ENCODE measurements around the gene BCAS3.

The BCAS3 gene

DNA sequence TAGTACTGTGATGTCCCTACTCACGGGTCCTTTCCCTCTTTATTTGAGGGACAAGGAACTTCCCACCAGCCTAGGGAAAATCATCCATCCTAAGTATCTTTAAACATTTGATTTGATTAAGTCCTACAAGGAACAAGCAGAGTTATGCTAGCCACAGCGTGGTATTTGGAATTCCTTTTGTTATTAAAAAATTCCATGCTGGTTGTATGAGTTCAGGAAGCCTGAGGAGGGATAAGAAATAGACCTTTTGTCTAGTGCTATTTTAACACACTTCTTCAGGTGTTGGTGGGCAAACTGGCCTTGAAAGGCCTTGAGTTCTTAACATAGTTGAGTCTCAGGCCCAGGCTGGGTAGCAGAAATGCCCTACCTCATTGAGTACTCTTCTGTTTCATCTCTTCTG lies 616.6 kb downstream of the BCAS3 start:
- Histone ChIP-seq H3K27me3 (replicated peaks in 2 of 5; ENCODE audit: control insufficient read depth in 4 of 5, insufficient read depth in 5 of 5, low read length in 4 of 5) (no peaks in the 10 kb centered on the region), H3K4me1 (ENCODE audit: control extremely low read depth in 1 of 4, control insufficient read depth in 4 of 4, insufficient read depth in 4 of 4, low read length in 3 of 4) (no peaks in the 10 kb centered on the region), H3K27ac (ENCODE audit: insufficient read depth in 1 of 2, low read depth in 1 of 2, low read length in 2 of 2, poor library complexity in 1 of 2, severe bottlenecking in 2 of 2) (no peak overlapping the region), H3K4me3 (ENCODE audit: control insufficient read depth in 1 of 7, extremely low read depth in 1 of 7, insufficient read depth in 4 of 7, low read depth in 2 of 7, low read length in 6 of 7) (no peak overlapping the region), H3K9me3 (ENCODE audit: control extremely low read depth in 1 of 5, control insufficient read depth in 4 of 5, insufficient read depth in 2 of 5, low read depth in 1 of 5, low read length in 4 of 5) (no peaks in the 10 kb centered on the region), H3K36me3 (ENCODE audit: control insufficient read depth in 4 of 4, insufficient read depth in 4 of 4, low read length in 3 of 4) (no peaks in the 10 kb centered on the region)
- 100% methylated on average over 1 of the region's 2 CpGs for WGBS (ENCODE audit: insufficient coverage)
- CTCF ChIA-PET = no interaction called here
- no peak for DNase-seq
- POLR2A ChIA-PET = no interaction called here

DNA sequence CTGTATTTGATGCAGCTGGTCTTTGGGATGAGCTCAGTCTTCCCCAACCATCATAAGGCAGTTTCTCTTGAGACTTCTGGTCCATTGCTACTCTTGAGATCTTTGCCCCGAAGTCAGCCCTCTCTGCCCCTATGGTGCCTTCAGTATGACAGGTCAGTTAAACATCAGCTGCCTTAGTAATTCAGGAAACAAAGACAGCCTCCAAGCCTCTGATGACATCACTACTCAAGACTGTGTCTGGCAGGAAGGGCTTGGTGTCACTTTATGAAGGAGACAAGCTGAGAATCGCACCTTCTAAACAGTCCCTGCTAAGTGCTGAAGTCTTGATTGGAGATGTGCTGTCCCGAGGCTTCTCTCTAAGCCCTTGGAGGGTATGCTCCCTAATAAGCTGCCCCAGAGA lies 617.1 kb downstream of the BCAS3 start:
- no peak for DNase-seq
- H3K4me1 ChIP-seq (ENCODE audit: control extremely low read depth in 1 of 4, control insufficient read depth in 4 of 4, insufficient read depth in 4 of 4, low read length in 3 of 4) = no peaks in the 10 kb centered on the region
- H3K27ac ChIP-seq (ENCODE audit: insufficient read depth in 1 of 2, low read depth in 1 of 2, low read length in 2 of 2, poor library complexity in 1 of 2, severe bottlenecking in 2 of 2) = no peak overlapping the region
- no peak overlapping the region for H3K4me3 ChIP-seq (ENCODE audit: control insufficient read depth in 1 of 7, extremely low read depth in 1 of 7, insufficient read depth in 4 of 7, low read depth in 2 of 7, low read length in 6 of 7)
- no peaks in the 10 kb centered on the region for H3K27me3 ChIP-seq (replicated peaks in 2 of 5; ENCODE audit: control insufficient read depth in 4 of 5, insufficient read depth in 5 of 5, low read length in 4 of 5)
- no peaks in the 10 kb centered on the region for H3K9me3 ChIP-seq (ENCODE audit: control extremely low read depth in 1 of 5, control insufficient read depth in 4 of 5, insufficient read depth in 2 of 5, low read depth in 1 of 5, low read length in 4 of 5)
- ChIA-PET POLR2A (no interaction called here), CTCF (no interaction called here)
- 100% methylated on average over 3 of the region's 3 CpGs for WGBS (ENCODE audit: insufficient coverage)
- H3K36me3 ChIP-seq (ENCODE audit: control insufficient read depth in 4 of 4, insufficient read depth in 4 of 4, low read length in 3 of 4) = no peaks in the 10 kb centered on the region

DNA sequence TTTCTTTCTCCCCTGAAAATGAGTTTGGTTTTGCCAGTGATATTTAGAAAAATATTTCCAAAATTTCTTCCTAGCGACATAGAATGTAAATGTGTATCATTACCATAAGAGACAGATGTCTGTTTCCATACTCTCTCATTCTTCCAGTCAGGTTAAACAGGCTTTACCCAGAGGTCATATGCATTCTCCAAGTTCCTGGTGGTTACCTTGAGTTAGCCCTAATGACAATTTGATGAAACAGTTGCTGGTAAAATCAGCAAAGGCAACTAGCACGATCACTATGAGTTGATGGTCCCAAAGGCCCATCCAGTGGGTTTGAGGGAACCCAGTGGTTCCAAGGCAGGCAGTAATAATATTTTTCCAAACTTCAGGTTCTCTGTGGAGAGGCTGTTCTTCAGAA lies 618.4 kb downstream of the BCAS3 start:
- Histone ChIP-seq H3K4me1 (ENCODE audit: control extremely low read depth in 1 of 4, control insufficient read depth in 4 of 4, insufficient read depth in 4 of 4, low read length in 3 of 4) (no peaks in the 10 kb centered on the region), H3K27me3 (replicated peaks in 2 of 5; ENCODE audit: control insufficient read depth in 4 of 5, insufficient read depth in 5 of 5, low read length in 4 of 5) (no peaks in the 10 kb centered on the region), H3K9me3 (ENCODE audit: control extremely low read depth in 1 of 5, control insufficient read depth in 4 of 5, insufficient read depth in 2 of 5, low read depth in 1 of 5, low read length in 4 of 5) (no peaks in the 10 kb centered on the region), H3K27ac (ENCODE audit: insufficient read depth in 1 of 2, low read depth in 1 of 2, low read length in 2 of 2, poor library complexity in 1 of 2, severe bottlenecking in 2 of 2) (no peak overlapping the region), H3K4me3 (ENCODE audit: control insufficient read depth in 1 of 7, extremely low read depth in 1 of 7, insufficient read depth in 4 of 7, low read depth in 2 of 7, low read length in 6 of 7) (no peak overlapping the region), H3K36me3 (ENCODE audit: control insufficient read depth in 4 of 4, insufficient read depth in 4 of 4, low read length in 3 of 4) (no peaks in the 10 kb centered on the region)
- WGBS (ENCODE audit: insufficient coverage) = 100% methylated on average over 1 of the region's 2 CpGs
- no peak for DNase-seq
- POLR2A ChIA-PET = no interaction called here
- CTCF ChIA-PET = no interaction called here

DNA sequence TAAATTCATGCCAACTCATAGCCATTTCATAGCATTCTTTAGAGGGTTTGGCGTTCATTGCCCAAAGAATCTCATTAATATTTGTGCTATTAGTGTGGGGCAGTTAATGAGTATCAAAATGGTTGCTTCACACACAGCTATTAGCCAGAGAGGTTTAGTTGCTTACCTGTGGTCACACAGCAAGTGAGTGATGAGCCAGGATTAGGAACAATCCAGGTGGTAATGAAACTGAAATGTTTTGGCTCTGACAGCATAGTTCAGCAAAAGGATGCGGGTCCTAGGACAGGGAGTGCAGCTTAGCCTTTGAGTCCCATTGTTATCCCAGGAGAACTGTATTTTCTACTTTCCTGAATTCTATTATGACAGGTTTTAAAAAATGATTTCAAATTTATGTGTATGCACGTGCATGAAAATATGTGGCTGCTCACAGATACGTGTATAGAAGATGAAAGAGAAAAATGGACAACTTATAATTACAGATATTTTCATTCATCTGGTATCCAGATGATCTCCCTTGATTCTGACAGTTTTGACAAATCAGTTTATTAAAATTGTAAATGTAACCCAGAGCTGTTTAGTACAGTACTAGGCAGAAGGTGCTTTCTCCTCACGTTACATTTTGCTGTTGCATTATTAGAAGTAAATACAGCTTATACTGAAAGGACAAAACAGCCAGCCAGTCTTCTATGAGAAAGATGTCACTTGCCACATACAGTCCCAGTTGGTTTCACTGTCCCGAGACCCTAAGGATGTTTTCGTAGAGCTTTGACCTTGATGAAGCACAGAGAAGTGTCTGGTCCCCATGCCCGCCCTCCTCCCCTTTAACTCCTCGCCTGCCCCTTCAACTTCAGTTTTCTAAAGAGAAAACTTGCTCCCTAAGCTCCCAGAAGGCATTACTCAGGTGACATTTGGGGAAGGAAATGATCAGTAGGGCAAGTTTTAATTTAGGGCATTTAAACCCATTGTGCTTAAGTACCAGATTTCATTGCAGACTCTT lies 622.2 kb downstream of the BCAS3 start:
- DNase-seq = no peak
- ChIA-PET CTCF (interaction anchor here (1.0 kb wide), 1 partner anchor 11 kb away, joined by 3 read pairs; no protein-coding TSS in a partner anchor), POLR2A (no interaction called here)
- Histone ChIP-seq H3K4me3 (ENCODE audit: control insufficient read depth in 1 of 7, extremely low read depth in 1 of 7, insufficient read depth in 4 of 7, low read depth in 2 of 7, low read length in 6 of 7) (no peak overlapping the region), H3K9me3 (ENCODE audit: control extremely low read depth in 1 of 5, control insufficient read depth in 4 of 5, insufficient read depth in 2 of 5, low read depth in 1 of 5, low read length in 4 of 5) (no peaks in the 10 kb centered on the region), H3K4me1 (ENCODE audit: control extremely low read depth in 1 of 4, control insufficient read depth in 4 of 4, insufficient read depth in 4 of 4, low read length in 3 of 4) (no peaks in the 10 kb centered on the region), H3K27me3 (replicated peaks in 2 of 5; ENCODE audit: control insufficient read depth in 4 of 5, insufficient read depth in 5 of 5, low read length in 4 of 5) (no peaks in the 10 kb centered on the region), H3K36me3 (ENCODE audit: control insufficient read depth in 4 of 4, insufficient read depth in 4 of 4, low read length in 3 of 4) (no peaks in the 10 kb centered on the region), H3K27ac (ENCODE audit: insufficient read depth in 1 of 2, low read depth in 1 of 2, low read length in 2 of 2, poor library complexity in 1 of 2, severe bottlenecking in 2 of 2) (no peak overlapping the region)
- 92% methylated on average over 7 of the region's 9 CpGs for WGBS (ENCODE audit: insufficient coverage)

DNA sequence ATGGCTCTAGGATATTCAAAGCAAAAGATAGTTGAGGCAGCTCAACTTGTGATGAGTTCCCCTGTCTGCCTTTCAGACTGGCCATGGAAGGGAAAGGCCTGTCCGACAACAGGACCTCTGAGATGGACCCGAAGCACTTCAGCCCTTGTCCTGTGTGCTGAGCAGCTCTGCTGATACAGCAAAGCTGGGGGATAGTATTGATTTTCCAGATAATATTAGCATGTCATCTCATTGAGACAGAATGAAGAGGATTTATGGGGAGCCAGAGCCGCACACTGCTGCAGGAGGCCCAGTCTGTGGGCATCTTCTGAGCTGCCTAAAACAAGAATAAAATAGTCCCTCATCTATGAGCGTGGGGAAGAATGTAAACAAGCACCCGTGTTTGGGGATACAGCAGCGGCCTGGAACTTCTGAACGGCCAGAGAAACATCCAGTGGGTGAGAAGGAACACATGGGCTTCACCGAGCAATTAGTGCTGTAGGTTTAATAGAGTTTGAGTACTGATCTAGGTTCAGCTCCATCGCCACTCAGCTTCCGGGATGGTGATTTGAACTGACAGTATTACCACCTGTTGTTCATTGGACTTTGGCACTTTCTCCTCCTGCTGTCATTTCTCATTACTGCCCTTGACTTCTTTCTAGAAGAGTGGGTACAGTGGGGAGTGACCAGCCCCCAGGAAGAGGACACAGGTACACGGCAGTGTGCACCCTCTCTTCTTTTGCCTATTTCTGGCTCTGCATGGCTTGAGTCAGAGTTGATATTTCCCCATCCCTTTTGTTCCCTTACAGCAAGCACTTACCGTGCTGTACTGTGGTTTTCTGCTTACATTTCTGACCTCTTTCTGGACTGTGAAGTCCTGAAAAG lies 625.5 kb downstream of the BCAS3 start:
- no peak for DNase-seq
- H3K9me3 ChIP-seq (ENCODE audit: control extremely low read depth in 1 of 5, control insufficient read depth in 4 of 5, insufficient read depth in 2 of 5, low read depth in 1 of 5, low read length in 4 of 5) = peaks cover 0 to 3% (median 0%) of the 10 kb centered on the region in 5 experiments
- no peaks in the 10 kb centered on the region for H3K4me1 ChIP-seq (ENCODE audit: control extremely low read depth in 1 of 4, control insufficient read depth in 4 of 4, insufficient read depth in 4 of 4, low read length in 3 of 4)
- H3K27ac ChIP-seq (ENCODE audit: insufficient read depth in 1 of 2, low read depth in 1 of 2, low read length in 2 of 2, poor library complexity in 1 of 2, severe bottlenecking in 2 of 2) = no peak overlapping the region
- H3K4me3 ChIP-seq (ENCODE audit: control insufficient read depth in 1 of 7, extremely low read depth in 1 of 7, insufficient read depth in 4 of 7, low read depth in 2 of 7, low read length in 6 of 7) = no peak overlapping the region
- H3K27me3 ChIP-seq (replicated peaks in 2 of 5; ENCODE audit: control insufficient read depth in 4 of 5, insufficient read depth in 5 of 5, low read length in 4 of 5) = no peaks in the 10 kb centered on the region
- H3K36me3 ChIP-seq (ENCODE audit: control insufficient read depth in 4 of 4, insufficient read depth in 4 of 4, low read length in 3 of 4) = no peaks in the 10 kb centered on the region
- WGBS (ENCODE audit: insufficient coverage) = 97% methylated on average over 11 of the region's 12 CpGs
- ChIA-PET CTCF (no interaction called here), POLR2A (no interaction called here)

DNA sequence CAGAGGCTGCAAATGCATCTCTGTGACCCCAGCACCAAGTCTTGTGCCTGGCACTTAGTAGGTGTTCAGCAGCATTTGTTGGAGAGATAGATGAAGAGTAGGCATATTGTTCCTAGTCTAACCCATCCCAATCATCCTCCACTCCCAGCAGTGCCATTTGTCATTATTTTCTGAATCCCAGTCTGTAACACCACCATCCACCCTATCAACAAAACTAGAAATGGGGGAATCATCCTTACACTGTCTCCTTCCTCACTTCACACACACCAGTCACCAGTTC lies 626.1 kb downstream of the BCAS3 start:
- CTCF ChIA-PET = no interaction called here
- Histone ChIP-seq H3K27me3 (replicated peaks in 2 of 5; ENCODE audit: control insufficient read depth in 4 of 5, insufficient read depth in 5 of 5, low read length in 4 of 5) (no peaks in the 10 kb centered on the region), H3K9me3 (ENCODE audit: control extremely low read depth in 1 of 5, control insufficient read depth in 4 of 5, insufficient read depth in 2 of 5, low read depth in 1 of 5, low read length in 4 of 5) (peaks cover 0 to 3% (median 0%) of the 10 kb centered on the region in 5 experiments), H3K27ac (ENCODE audit: insufficient read depth in 1 of 2, low read depth in 1 of 2, low read length in 2 of 2, poor library complexity in 1 of 2, severe bottlenecking in 2 of 2) (no peak overlapping the region), H3K36me3 (ENCODE audit: control insufficient read depth in 4 of 4, insufficient read depth in 4 of 4, low read length in 3 of 4) (no peaks in the 10 kb centered on the region), H3K4me3 (ENCODE audit: control insufficient read depth in 1 of 7, extremely low read depth in 1 of 7, insufficient read depth in 4 of 7, low read depth in 2 of 7, low read length in 6 of 7) (no peak overlapping the region), H3K4me1 (ENCODE audit: control extremely low read depth in 1 of 4, control insufficient read depth in 4 of 4, insufficient read depth in 4 of 4, low read length in 3 of 4) (no peaks in the 10 kb centered on the region)
- DNase-seq = no peak
- POLR2A ChIA-PET = no interaction called here

DNA sequence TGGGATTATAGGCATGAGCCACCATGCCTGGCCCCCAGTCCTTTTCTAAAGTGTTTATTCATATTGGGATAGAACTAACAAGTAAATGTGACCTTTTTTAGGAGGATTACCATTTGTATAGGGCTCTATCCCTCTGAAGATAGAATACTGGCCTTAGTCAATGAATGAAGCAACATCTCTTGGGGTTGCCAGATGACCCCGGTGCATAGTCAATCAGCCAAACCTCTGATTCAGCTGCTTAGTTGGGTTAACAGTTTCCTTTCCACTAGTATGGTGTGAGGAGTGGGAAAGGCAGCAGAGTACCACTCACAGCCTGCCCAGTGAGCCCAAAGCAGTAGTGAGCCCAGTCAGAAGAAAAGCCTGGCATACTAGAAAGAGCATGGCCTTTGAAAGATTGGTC lies 627.4 kb downstream of the BCAS3 start:
- no peak overlapping the region for H3K27ac ChIP-seq (ENCODE audit: insufficient read depth in 1 of 2, low read depth in 1 of 2, low read length in 2 of 2, poor library complexity in 1 of 2, severe bottlenecking in 2 of 2)
- no peaks in the 10 kb centered on the region for H3K36me3 ChIP-seq (ENCODE audit: control insufficient read depth in 4 of 4, insufficient read depth in 4 of 4, low read length in 3 of 4)
- DNase-seq = no peak
- H3K9me3 ChIP-seq (ENCODE audit: control extremely low read depth in 1 of 5, control insufficient read depth in 4 of 5, insufficient read depth in 2 of 5, low read depth in 1 of 5, low read length in 4 of 5) = peaks cover 0 to 3% (median 0%) of the 10 kb centered on the region in 5 experiments
- peaks cover 0 to 3% (median 0%) of the 10 kb centered on the region in 5 experiments for H3K27me3 ChIP-seq (replicated peaks in 2 of 5; ENCODE audit: control insufficient read depth in 4 of 5, insufficient read depth in 5 of 5, low read length in 4 of 5)
- 63% methylated on average over 1 of the region's 1 CpG for WGBS (ENCODE audit: insufficient coverage)
- CTCF ChIA-PET = interaction anchor here (1.1 kb wide), 1 partner anchor 45 kb away, joined by 3 read pairs; no protein-coding TSS in a partner anchor
- no peak overlapping the region for H3K4me3 ChIP-seq (ENCODE audit: control insufficient read depth in 1 of 7, extremely low read depth in 1 of 7, insufficient read depth in 4 of 7, low read depth in 2 of 7, low read length in 6 of 7)
- POLR2A ChIA-PET = no interaction called here
- H3K4me1 ChIP-seq (ENCODE audit: control extremely low read depth in 1 of 4, control insufficient read depth in 4 of 4, insufficient read depth in 4 of 4, low read length in 3 of 4) = no peaks in the 10 kb centered on the region

Measured in common myeloid progenitor, CD34-positive (primary cell).